Upper lobe of left lung (tissue), 6 donors: ENCODE results near the gene NFKBIB. TPM values are rescaled to one million over a fixed set of nuclear protein-coding genes. Genes with fewer than 3 reads are reported as not detected.
A peak's percentile ranks its signal among the peaks of the same experiment; 100 is the strongest.

Experiments
- ATAC-seq, 2 donors: fragments of 200-7000 bp; cut with Tn5 transposase; one replicate each; pipeline ENCODE4 v1.9.1; 2022; ENCODE audit warnings: mild to moderate bottlenecking in 2 of 2, moderate library complexity in 2 of 2; ENCODE audit not compliant: low FRiP score in 2 of 2
- DNase-seq, 2 donors: peaks; one replicate each; pipeline ENCODE4 v3.0.0-alpha.2; 2019 to 2020
- H3K27ac ChIP-seq, 4 donors: fragments of 200-600 bp; sonication (generic); one replicate each; pipeline ENCODE4 v1.5.1; 2016 to 2019
- H3K27me3 ChIP-seq, 4 donors: fragments of 200-600 bp; sonication (generic); one replicate each; pipeline ENCODE4 v1.5.1; 2017 to 2019
- H3K36me3 ChIP-seq, 4 donors: fragments of 200-600 bp; sonication (generic); one replicate each; pipeline ENCODE4 v1.5.1; 2016 to 2019
- H3K4me1 ChIP-seq, 4 donors: fragments of 200-600 bp; sonication (generic); one replicate each; pipeline ENCODE4 v1.5.1; 2018 to 2019
- H3K4me3 ChIP-seq, 4 donors: fragments of 200-600 bp; sonication (generic); one replicate each; pipeline ENCODE4 v1.5.1; 2017 to 2019; ENCODE audit warnings: mild to moderate bottlenecking in 2 of 4, moderate library complexity in 1 of 4
- H3K9me3 ChIP-seq, 4 donors: fragments of 200-600 bp; sonication (generic); one replicate each; pipeline ENCODE4 v1.5.1; 2018 to 2019
- CTCF ChIP-seq, 6 experiments: fragments of 450-650 bp in 4 of 6; fragments of 200-600 bp in 2 of 6; sonication (generic) in 2 of 6; IDR thresholded peaks; one replicate each; pipeline ENCODE4 v1.5.1; 2016 to 2019; ENCODE audit warnings: antibody characterized with exemption in 6 of 6
- EP300 ChIP-seq, 4 donors: sonication (generic); formaldehyde crosslinking; IDR thresholded peaks; one replicate each; pipeline ENCODE4 v1.5.1; 2017; ENCODE audit warnings: antibody characterized with exemption in 4 of 4, control low read depth in 2 of 4
- POLR2A ChIP-seq, 4 donors: fragments of 450-650 bp; IDR thresholded peaks; one replicate each; pipeline ENCODE4 v1.5.1; 2016 to 2017; ENCODE audit warnings: antibody characterized with exemption in 4 of 4, mild to moderate bottlenecking in 2 of 4
- POLR2AphosphoS5 ChIP-seq, 2 donors: sonication (generic); formaldehyde crosslinking; IDR thresholded peaks; one replicate each; pipeline ENCODE4 v1.5.1; 2017; ENCODE audit warnings: antibody characterized with exemption in 2 of 2
- WGBS, 2 donors: methylation state at CpG; one replicate each; pipeline ENCODE4 v1.1.5; 2017 to 2018; 5-methylcytosine and 5-hydroxymethylcytosine counted together
- total RNA-seq, 6 donors: library from RNA; depleted of rRNA in 4 of 6; stranded (reverse); fragments of >200 nt in 4 of 6; gene quantifications; one replicate each; pipeline versions ENCODE4 v1.1.0 to v1.2.1, GENCODE V29; 2016 to 2021
- donor health status: DM: no; HTN: no; CAD: no; lungs with moderate emphysema.
- donor health status: DM: no; HTN: yes; CAD: no; lungs with severe emphysema.

NFKBIB gene
- total RNA-seq, 6 donors from 2014 or later: 22.8 to 38.4 (median 31.6) TPM

- no peak for DNase-seq
Observed at GRCh38 chr19:38907227-38907626, 7.5 kb downstream of the NFKBIB start.

GRCh38 chr19:38907670-38908069 lies 7.9 kb downstream of the NFKBIB start:
- no peak for ATAC-seq
- TF ChIP-seq POLR2A (IDR thresholded peaks at IDR 0.05) (no peak), EP300 (IDR thresholded peaks at IDR 0.05) (no peak), POLR2AphosphoS5 (IDR thresholded peaks at IDR 0.05) (no peak), CTCF (IDR thresholded peaks at IDR 0.05) (no peak)

More at GRCh38 chr19:38907227-38907626, 7.5 kb downstream of the NFKBIB start:
- no peak overlapping the region for H3K27ac ChIP-seq
- WGBS, 2 donors: 94 to 99% methylated on average over 15 to 28 of the region's 29 CpGs
- no peak for TF ChIP-seq POLR2A (IDR thresholded peaks at IDR 0.05)
- no peak for TF ChIP-seq EP300 (IDR thresholded peaks at IDR 0.05)
- TF ChIP-seq POLR2AphosphoS5 (IDR thresholded peaks at IDR 0.05): no peak
- no peak for TF ChIP-seq CTCF (IDR thresholded peaks at IDR 0.05)
- H3K4me1 ChIP-seq: no peaks in the 10 kb centered on the region
- H3K4me3 ChIP-seq: no peak overlapping the region
- peaks cover 9 to 44% (median 32%) of the 10 kb centered on the region in 4 donors for H3K36me3 ChIP-seq
- no peaks in the 10 kb centered on the region for H3K27me3 ChIP-seq
- no peak for ATAC-seq
- H3K9me3 ChIP-seq: no peaks in the 10 kb centered on the region

GRCh38 chr19:38908911-38909310 lies 9.1 kb downstream of the NFKBIB start:
- Histone ChIP-seq H3K4me1 (no peaks in the 10 kb centered on the region), H3K36me3 (peaks cover 9 to 44% (median 32%) of the 10 kb centered on the region in 4 donors), H3K9me3 (no peaks in the 10 kb centered on the region), H3K4me3 (no peak overlapping the region), H3K27ac (no peak overlapping the region), H3K27me3 (no peaks in the 10 kb centered on the region)
- no peak for DNase-seq
- WGBS, 2 donors: 79 to 85% methylated on average over 6 to 10 of the region's 10 CpGs
- no peak for ATAC-seq
- TF ChIP-seq CTCF (IDR thresholded peaks at IDR 0.05) (no peak), EP300 (IDR thresholded peaks at IDR 0.05) (no peak), POLR2A (IDR thresholded peaks at IDR 0.05) (no peak), POLR2AphosphoS5 (IDR thresholded peaks at IDR 0.05) (no peak)

More at GRCh38 chr19:38907670-38908069, 7.9 kb downstream of the NFKBIB start:
- no peaks in the 10 kb centered on the region for H3K27me3 ChIP-seq
- H3K9me3 ChIP-seq: no peaks in the 10 kb centered on the region
- 94 to 95% methylated on average over 12 of the region's 12 CpGs for WGBS, 2 donors
- DNase-seq: no peak
- H3K27ac ChIP-seq: no peak overlapping the region
- no peak overlapping the region for H3K4me3 ChIP-seq
- no peaks in the 10 kb centered on the region for H3K4me1 ChIP-seq
- peaks cover 9 to 44% (median 32%) of the 10 kb centered on the region in 4 donors for H3K36me3 ChIP-seq

- TF ChIP-seq POLR2AphosphoS5 (IDR thresholded peaks at IDR 0.05) (no peak), EP300 (IDR thresholded peaks at IDR 0.05) (no peak), POLR2A (IDR thresholded peaks at IDR 0.05) (no peak), CTCF (IDR thresholded peaks at IDR 0.05) (no peak)
- DNase-seq (peak in 1 of 2 donors; percentile 55), ATAC-seq (no peak)
- no peak overlapping the region for H3K4me3 ChIP-seq
- H3K9me3 ChIP-seq: no peaks in the 10 kb centered on the region
- no peaks in the 10 kb centered on the region for H3K4me1 ChIP-seq
- H3K36me3 ChIP-seq: peaks cover 8 to 32% (median 25%) of the 10 kb centered on the region in 4 donors
- H3K27me3 ChIP-seq: no peaks in the 10 kb centered on the region
- WGBS, 2 donors: 91 to 93% methylated on average over 12 of the region's 12 CpGs
- no peak overlapping the region for H3K27ac ChIP-seq
Observed at GRCh38 chr19:38910488-38910887, 10.7 kb downstream of the NFKBIB start.

GRCh38 chr19:38911388-38912001 lies 11.7 kb downstream of the NFKBIB start:
- Histone ChIP-seq H3K36me3 (peaks cover 4 to 26% (median 20%) of the 10 kb centered on the region in 4 donors), H3K9me3 (no peaks in the 10 kb centered on the region), H3K27me3 (no peaks in the 10 kb centered on the region), H3K27ac (no peak overlapping the region), H3K4me3 (no peak overlapping the region), H3K4me1 (no peaks in the 10 kb centered on the region)
- ATAC-seq (no peak), DNase-seq (peak in 1 of 2 donors; percentile 54)
- WGBS, 2 donors: 84% methylated on average over 10 of the region's 16 CpGs; no CpG with 5 or more reads in 1 of the 2 donors
- TF ChIP-seq POLR2AphosphoS5 (IDR thresholded peaks at IDR 0.05) (no peak), CTCF (IDR thresholded peaks at IDR 0.05) (no peak), EP300 (IDR thresholded peaks at IDR 0.05) (no peak), POLR2A (IDR thresholded peaks at IDR 0.05) (no peak)
